GM06990 (cell line): Measurements from ENCODE around the gene ERBB4.

ENCODE experiments used
- DNase-seq: peaks from one replicate; pipeline ENCODE4 v3.0.0-alpha.2; 2011; ENCODE audit not compliant: insufficient read length; ENCODE audit errors: extremely low read depth
- H3K27me3 ChIP-seq: replicated peaks from 2 replicates; pipeline ENCODE4 v1.6.0; 2011; ENCODE audit warnings: low read length; ENCODE audit not compliant: control insufficient read depth, insufficient read depth
- H3K36me3 ChIP-seq: 2 replicates; pipeline ENCODE4 v1.5.1; 2011; ENCODE audit warnings: low read length; ENCODE audit not compliant: control insufficient read depth, insufficient read depth
- H3K4me3 ChIP-seq: replicated peaks from 2 replicates; pipeline ENCODE4 v1.5.1; 2011; ENCODE audit warnings: low read depth, mild to moderate bottlenecking, control low read depth, low read length
- CTCF ChIP-seq: IDR thresholded peaks from 2 replicates; pipeline ENCODE4 v1.5.1; 2011; ENCODE audit warnings: low read length, control low read depth, mild to moderate bottlenecking, inconsistent platforms; ENCODE audit not compliant: insufficient read depth, poor library complexity, severe bottlenecking

The ERBB4 gene

GRCh38 chr2:211367711-211368110 lies 1170.9 kb downstream of the ERBB4 start:
- TF ChIP-seq CTCF = no peak
- H3K27me3 ChIP-seq = no peaks in the 10 kb centered on the region; the same call in 1 of the 2 replicates
- H3K4me3 ChIP-seq = no peak overlapping the region
- DNase-seq = peak; percentile 49
- no peaks in the 10 kb centered on the region for H3K36me3 ChIP-seq

GRCh38 chr2:211367293-211367692 lies 1171.3 kb downstream of the ERBB4 start:
- DNase-seq = no peak
- Histone ChIP-seq H3K4me3 (no peak overlapping the region), H3K36me3 (no peaks in the 10 kb centered on the region), H3K27me3 (no peaks in the 10 kb centered on the region; the same call in 1 of the 2 replicates)
- TF ChIP-seq CTCF = no peak

- Histone ChIP-seq H3K4me3 (no peak overlapping the region), H3K27me3 (no peaks in the 10 kb centered on the region; the same call in 1 of the 2 replicates), H3K36me3 (no peaks in the 10 kb centered on the region)
- no peak for DNase-seq
- no peak for TF ChIP-seq CTCF
These were observed 1173.7 kb downstream of the ERBB4 start for GRCh38 chr2:211364911-211365310.

- no peak for DNase-seq
- Histone ChIP-seq H3K36me3 (no peaks in the 10 kb centered on the region), H3K4me3 (no peak overlapping the region), H3K27me3 (no peaks in the 10 kb centered on the region; the same call in 1 of the 2 replicates)
- no peak for TF ChIP-seq CTCF
These were observed 1177.2 kb downstream of the ERBB4 start for GRCh38 chr2:211361383-211361782.

GRCh38 chr2:211359347-211359746 lies 1179.3 kb downstream of the ERBB4 start:
- no peak for TF ChIP-seq CTCF
- no peak for DNase-seq
- no peaks in the 10 kb centered on the region; the same call in 1 of the 2 replicates for H3K27me3 ChIP-seq
- H3K36me3 ChIP-seq = no peaks in the 10 kb centered on the region
- no peak overlapping the region for H3K4me3 ChIP-seq

- no peak for DNase-seq
- no peaks in the 10 kb centered on the region for H3K36me3 ChIP-seq
- no peak overlapping the region for H3K4me3 ChIP-seq
- TF ChIP-seq CTCF = no peak
- no peaks in the 10 kb centered on the region; the same call in 1 of the 2 replicates for H3K27me3 ChIP-seq
These were observed 1180.1 kb downstream of the ERBB4 start for GRCh38 chr2:211358504-211358903.
